ENCODE data around the gene SUGCT. TPM values are rescaled to one million over a fixed set of nuclear protein-coding genes. Genes with fewer than 3 reads are reported as not detected.

SUGCT gene
- total and polyA plus RNA-seq, 9 of the 15 experiments (the other 6 are each of a cell fraction or from before 2014, with no cell fraction given) = 0.58 to 2.5 (median 1.4) TPM

GRCh38 chr7:40694991-40695390 is 560.2 kb downstream of the SUGCT start (continued):
- no peak for TF ChIP-seq SFPQ (IDR thresholded peaks at IDR 0.05; ENCODE audit: low read depth, low read length)
- no peak for TF ChIP-seq KAT8 (IDR thresholded peaks at IDR 0.05; ENCODE audit: low read depth)
- TF ChIP-seq FOXP4 (CRISPR knock-in tag; IDR thresholded peaks at IDR 0.05; ENCODE audit: borderline replicate concordance) = no peak
- TF ChIP-seq ZNF707 (CRISPR knock-in tag; conservative IDR thresholded peaks at IDR 0.05) = no peak
- TF ChIP-seq TFAP4 (CRISPR knock-in tag; IDR thresholded peaks at IDR 0.05; ENCODE audit: borderline replicate concordance) = no peak

GRCh38 chr7:40697653-40698052 is 562.8 kb downstream of the SUGCT start:
- Histone ChIP-seq H3K9me1 (ENCODE audit: control insufficient read depth, insufficient read depth, low read length) (no peaks in the 10 kb centered on the region), H3K27ac (ENCODE audit: extremely low read depth, low read depth, low read length) (no peak overlapping the region), H2AFZ (ENCODE audit: low read depth, low read length) (no peak overlapping the region), H3K4me2 (ENCODE audit: insufficient read depth, low read length) (no peak overlapping the region), H3K36me3 (ENCODE audit: control insufficient read depth, insufficient read depth, low read length) (no peaks in the 10 kb centered on the region), H3K79me2 (ENCODE audit: control insufficient read depth, insufficient read depth, low read length) (no peaks in the 10 kb centered on the region), H3K4me1 (replicated peaks in 1 of 2; ENCODE audit: control insufficient read depth in 2 of 2, insufficient read depth in 2 of 2, low read length in 2 of 2) (no peaks in the 10 kb centered on the region), H3K9me3 (replicated peaks; ENCODE audit: control insufficient read depth, insufficient read depth, low read depth, low read length) (no peaks in the 10 kb centered on the region), H4K20me1 (replicated peaks; ENCODE audit: control insufficient read depth, insufficient read depth, low read length) (no peaks in the 10 kb centered on the region), H3K4me3 (no peak overlapping the region), H3K27me3 (ENCODE audit: control insufficient read depth in 2 of 2, insufficient read depth in 2 of 2, low read length in 2 of 2) (no peaks in the 10 kb centered on the region), H3K9ac (ENCODE audit: insufficient read depth in 1 of 2, low read depth in 2 of 2, low read length in 2 of 2) (no peak overlapping the region)
- TF ChIP-seq FOXP4 (CRISPR knock-in tag; IDR thresholded peaks at IDR 0.05; ENCODE audit: borderline replicate concordance) (no peak), STAG1 (CRISPR knock-in tag; IDR thresholded peaks at IDR 0.05; ENCODE audit: borderline replicate concordance) (no peak), PML (IDR thresholded peaks at IDR 0.05; ENCODE audit: low read length) (no peak)
- intact Hi-C loops (cut with micrococcal nuclease) = no loop called here
- POLR2A ChIA-PET = no interaction called here
- no peak for ATAC-seq
- no peak for DNase-seq (ENCODE audit: extremely low read depth in 1 of 4, low spot score in 3 of 4)
- in situ Hi-C loops (cut with MboI) = no loop called here
- no peak for FAIRE-seq
- CTCF ChIA-PET (ENCODE audit: low intra/inter-chr PET ratio) = no interaction called here
- 0% methylated on average over 4 of the region's 4 CpGs for WGBS (ENCODE audit: insufficient coverage, low coverage, missing lambda C conversion rate)
- BruUV-seq (replicated peaks) = no TSS peak

Measured in K562 (cell line).